Measurements from ENCODE around the gene KTI12. TPM values are rescaled to one million over a fixed set of nuclear protein-coding genes. Genes with fewer than 3 reads are reported as not detected.

Gene KTI12
- total and polyA plus RNA-seq, 4 donors, result 4.1 to 7.7 (median 5.8) TPM

GRCh38 chr1:51988254-51988653 is 45.4 kb downstream of the KTI12 start:
- Histone ChIP-seq H3K27me3 (ENCODE audit: control insufficient read depth in 4 of 4, insufficient read depth in 4 of 4, low read length in 3 of 4) (peaks cover 0 to 3% (median 1%) of the 10 kb centered on the region in 4 donors), H3K9ac (ENCODE audit: low read depth in 1 of 2, low read length in 2 of 2) (no peak overlapping the region), H3K27ac (ENCODE audit: low read depth in 1 of 2, low read length in 2 of 2) (no peak overlapping the region), H3K9me3 (ENCODE audit: control insufficient read depth in 4 of 4, low read length in 3 of 4) (no peaks in the 10 kb centered on the region), H3K4me3 (ENCODE audit: low read depth in 1 of 3, low read length in 3 of 3) (no peak overlapping the region), H3K36me3 (ENCODE audit: control insufficient read depth in 4 of 4, insufficient read depth in 3 of 4, low read depth in 1 of 4, low read length in 3 of 4) (no peaks in the 10 kb centered on the region), H3K4me1 (ENCODE audit: control insufficient read depth in 4 of 4, insufficient read depth in 4 of 4, low read length in 3 of 4) (peaks cover 0 to 2% (median 0%) of the 10 kb centered on the region in 4 donors)
- DNase-seq (ENCODE audit: low spot score), result no peak
- no peak for TF ChIP-seq YY1 (IDR thresholded peaks at IDR 0.05)
- TF ChIP-seq FOXA1 (IDR thresholded peaks at IDR 0.05), result no peak
- TF ChIP-seq SP1 (IDR thresholded peaks at IDR 0.05), result no peak
- TF ChIP-seq REST (IDR thresholded peaks at IDR 0.05), result no peak
- TF ChIP-seq GABPA (IDR thresholded peaks at IDR 0.05 in 1 of 2, conservative IDR thresholded peaks at IDR 0.05 in 1 of 2), result no peak
- no peak for TF ChIP-seq ATF3 (IDR thresholded peaks at IDR 0.05)

- no peak overlapping the region for H3K27ac ChIP-seq (ENCODE audit: low read depth in 1 of 2, low read length in 2 of 2)
- no peak overlapping the region for H3K9ac ChIP-seq (ENCODE audit: low read depth in 1 of 2, low read length in 2 of 2)
- peaks cover 0 to 3% (median 0%) of the 10 kb centered on the region in 4 donors for H3K27me3 ChIP-seq (ENCODE audit: control insufficient read depth in 4 of 4, insufficient read depth in 4 of 4, low read length in 3 of 4)
- TF ChIP-seq GABPA (IDR thresholded peaks at IDR 0.05 in 1 of 2, conservative IDR thresholded peaks at IDR 0.05 in 1 of 2) (no peak), NR2F2 (IDR thresholded peaks at IDR 0.05) (no peak), CTCF (IDR thresholded peaks at IDR 0.05; ENCODE audit: low read depth, low read length, missing input control) (no peak), JUND (IDR thresholded peaks at IDR 0.05) (no peak)
- no peak for DNase-seq (ENCODE audit: low spot score)
- peaks cover 0 to 2% (median 0%) of the 10 kb centered on the region in 4 donors for H3K4me1 ChIP-seq (ENCODE audit: control insufficient read depth in 4 of 4, insufficient read depth in 4 of 4, low read length in 3 of 4)
- no peaks in the 10 kb centered on the region for H3K36me3 ChIP-seq (ENCODE audit: control insufficient read depth in 4 of 4, insufficient read depth in 3 of 4, low read depth in 1 of 4, low read length in 3 of 4)
- H3K4me3 ChIP-seq (ENCODE audit: low read depth in 1 of 3, low read length in 3 of 3), result no peak overlapping the region
- 92% methylated on average over 4 of the region's 4 CpGs for whole genome bisulfite sequencing
- H3K9me3 ChIP-seq (ENCODE audit: control insufficient read depth in 4 of 4, low read length in 3 of 4), result no peaks in the 10 kb centered on the region
Observed at GRCh38 chr1:51986718-51987117, 46.9 kb downstream of the KTI12 start.

GRCh38 chr1:51982161-51982560 is 51.4 kb downstream of the KTI12 start:
- 95% methylated on average over 3 of the region's 3 CpGs for WGBS
- H3K27ac ChIP-seq (ENCODE audit: low read depth in 1 of 2, low read length in 2 of 2), result no peak overlapping the region
- no peak for DNase-seq (ENCODE audit: low spot score)
- H3K4me3 ChIP-seq (ENCODE audit: low read depth in 1 of 3, low read length in 3 of 3), result no peak overlapping the region
- H3K4me1 ChIP-seq (ENCODE audit: control insufficient read depth in 4 of 4, insufficient read depth in 4 of 4, low read length in 3 of 4), result peaks cover 0 to 1% (median 0%) of the 10 kb centered on the region in 4 donors
- no peak overlapping the region for H3K9ac ChIP-seq (ENCODE audit: low read depth in 1 of 2, low read length in 2 of 2)
- H3K27me3 ChIP-seq (ENCODE audit: control insufficient read depth in 4 of 4, insufficient read depth in 4 of 4, low read length in 3 of 4), result no peaks in the 10 kb centered on the region
- H3K36me3 ChIP-seq (ENCODE audit: control insufficient read depth in 4 of 4, insufficient read depth in 3 of 4, low read depth in 1 of 4, low read length in 3 of 4), result no peaks in the 10 kb centered on the region
- H3K9me3 ChIP-seq (ENCODE audit: control insufficient read depth in 4 of 4, low read length in 3 of 4), result no peaks in the 10 kb centered on the region
- TF ChIP-seq YY1 (IDR thresholded peaks at IDR 0.05) (no peak), ZBTB33 (IDR thresholded peaks at IDR 0.05) (no peak), FOXA1 (IDR thresholded peaks at IDR 0.05) (no peak), SP1 (IDR thresholded peaks at IDR 0.05) (no peak), RAD21 (IDR thresholded peaks at IDR 0.05) (no peak), EGR1 (IDR thresholded peaks at IDR 0.05; ENCODE audit: low read depth in 2 of 2) (no peak), JUND (IDR thresholded peaks at IDR 0.05) (no peak), RXRA (IDR thresholded peaks at IDR 0.05) (no peak), REST (IDR thresholded peaks at IDR 0.05) (no peak)

Data from liver (tissue), 9 donors.